CD4-positive, alpha-beta T cell (primary cell): ENCODE results near the gene PTP4A1. TPM values are rescaled to one million over a fixed set of nuclear protein-coding genes. Genes with fewer than 3 reads are reported as not detected.

Source experiments
- ATAC-seq: fragments of 200-7000 bp; cut with Tn5 transposase; one replicate; pipeline ENCODE4 v1.10.0; 2022; ENCODE audit warnings: mild to moderate bottlenecking; ENCODE audit not compliant: poor library complexity
- CTCF ChIA-PET: fragments of 350-600 bp; sonication (Branson Sonifier 250); formaldehyde crosslinking; loops from one replicate; lab custom pipeline; 2021; ENCODE audit warnings: antibody characterized with exemption, inconsistent platforms; lab: Charles Lee
- POLR2A ChIA-PET: fragments of 350-600 bp; sonication (Branson Sonifier 250); formaldehyde crosslinking; loops from one replicate; lab custom pipeline; 2021; ENCODE audit warnings: antibody characterized with exemption, inconsistent platforms; lab: Charles Lee
- DNase-seq, 14 experiments: peaks; one replicate each; pipeline ENCODE4 v3.0.0-alpha.2; 2013 to 2020; ENCODE audit warnings: mixed read lengths in 2 of 14
- H3K27ac ChIP-seq, 2 donors: one replicate each; pipeline versions ENCODE4 v1.5.1 to v1.7.0; 2013; ENCODE audit warnings: low read length in 2 of 2, low read depth in 1 of 2, mild to moderate bottlenecking in 1 of 2
- H3K27me3 ChIP-seq, 2 experiments: 1 replicate in 1 of 2; 2 replicates in 1 of 2; pipeline versions ENCODE4 v1.6.1 to v1.7.0; 2013; ENCODE audit warnings: low read length in 2 of 2, control low read depth in 1 of 2, mild to moderate bottlenecking in 1 of 2, moderate library complexity in 1 of 2; ENCODE audit not compliant: insufficient read depth in 2 of 2, control insufficient read depth in 1 of 2
- H3K36me3 ChIP-seq: one replicate; pipeline ENCODE4 v1.6.1; 2013; ENCODE audit warnings: low read length, control low read depth; ENCODE audit not compliant: insufficient read depth
- H3K4me1 ChIP-seq: one replicate; pipeline ENCODE4 v1.6.1; 2013; ENCODE audit warnings: low read length, control low read depth; ENCODE audit not compliant: insufficient read depth
- H3K4me3 ChIP-seq: one replicate; pipeline ENCODE4 v1.5.1; 2013; ENCODE audit warnings: mild to moderate bottlenecking, low read length, moderate library complexity
- H3K9me3 ChIP-seq, 2 experiments: 1 replicate in 1 of 2; 2 replicates in 1 of 2; pipeline versions ENCODE4 v1.6.1 to v1.7.0; 2013; ENCODE audit warnings: low read length in 2 of 2, mild to moderate bottlenecking in 2 of 2, control low read depth in 1 of 2, moderate library complexity in 1 of 2; ENCODE audit not compliant: control insufficient read depth in 1 of 2, insufficient read depth in 1 of 2
- H3K27ac Mint-ChIP-seq: one replicate; pipeline ENCODE4 v1.8.0; 2020; ENCODE audit warnings: mixed read lengths
- H3K27me3 Mint-ChIP-seq: one replicate; pipeline ENCODE4 v1.8.0; 2021; ENCODE audit warnings: mixed read lengths
- H3K36me3 Mint-ChIP-seq: one replicate; pipeline ENCODE4 v1.8.0; 2021; ENCODE audit warnings: low read depth, mixed read lengths
- H3K4me1 Mint-ChIP-seq: one replicate; pipeline ENCODE4 v1.8.0; 2021; ENCODE audit warnings: low read depth, mixed read lengths
- H3K4me3 Mint-ChIP-seq: one replicate; pipeline ENCODE4 v1.8.0; 2020; ENCODE audit warnings: mild to moderate bottlenecking, mixed read lengths
- H3K9me3 Mint-ChIP-seq: one replicate; pipeline ENCODE4 v1.8.0; 2020; ENCODE audit warnings: mixed read lengths
- intact Hi-C, 2 experiments: fragments of 100-400 bp; cut with DNase I in 1 of 2; cut with micrococcal nuclease in 1 of 2; formaldehyde crosslinking; loops; one replicate each; pipeline versions ENCODE4 v1.15.1 to v1.9.0; 2023 to 2025; cut with DNase I, micrococcal nuclease
- total RNA-seq, 174 experiments: library from RNA in 2 of 174; stranded (reverse) in 2 of 174; gene quantifications; one replicate each; pipeline ENCODE4 v1.2.3 and lab custom pipeline; 2021 to 2026
- TF ChIP-seq, protein P1 (sequence below): fragments of 200-600 bp; IDR thresholded peaks from one replicate; pipeline ENCODE4 v1.8.0; 2022; ENCODE audit warnings: antibody characterized with exemption, mild to moderate bottlenecking

The PTP4A1 gene
- total RNA-seq, 2 experiments from 2014 or later, result 254 to 258 TPM

DNA sequence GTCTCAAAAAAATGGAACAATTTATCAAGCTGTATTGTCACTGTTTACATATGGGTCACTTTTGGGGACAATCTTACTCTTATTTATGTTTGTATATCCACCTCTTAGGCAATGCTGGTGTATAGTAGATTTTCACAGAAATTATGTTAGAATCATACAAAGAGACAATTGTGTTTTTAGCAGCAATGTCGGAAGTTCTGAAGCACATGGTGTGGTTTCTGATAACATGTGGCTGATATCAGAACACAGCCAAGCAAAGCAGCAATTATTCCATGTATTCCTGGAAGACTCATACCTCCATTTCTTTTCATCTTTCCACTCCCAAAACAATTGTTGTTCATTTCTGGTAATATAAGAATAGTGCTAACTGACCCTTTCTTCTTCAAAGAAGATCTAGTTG is 17.5 kb upstream of the PTP4A1 start:
- POLR2A ChIA-PET, result no interaction called here
- Mint-ChIP-seq H3K4me3 (no peak overlapping the region), H3K27me3 (peaks cover 37% of the 10 kb centered on the region), H3K9me3 (no peaks in the 10 kb centered on the region), H3K27ac (no peak overlapping the region), H3K36me3 (no peaks in the 10 kb centered on the region), H3K4me1 (no peaks in the 10 kb centered on the region)
- no peak overlapping the region for H3K4me3 ChIP-seq
- CTCF ChIA-PET, result no interaction called here
- no peaks in the 10 kb centered on the region for H3K9me3 ChIP-seq
- peaks cover 5 to 7% of the 10 kb centered on the region in 2 experiments for H3K27me3 ChIP-seq
- intact Hi-C loops, result no loop called here
- DNase-seq (no peak), ATAC-seq (no peak)
- H3K4me1 ChIP-seq, result no peaks in the 10 kb centered on the region
- H3K27ac ChIP-seq, result no peak overlapping the region
- no peaks in the 10 kb centered on the region for H3K36me3 ChIP-seq
- TF ChIP-seq, protein P1, sequence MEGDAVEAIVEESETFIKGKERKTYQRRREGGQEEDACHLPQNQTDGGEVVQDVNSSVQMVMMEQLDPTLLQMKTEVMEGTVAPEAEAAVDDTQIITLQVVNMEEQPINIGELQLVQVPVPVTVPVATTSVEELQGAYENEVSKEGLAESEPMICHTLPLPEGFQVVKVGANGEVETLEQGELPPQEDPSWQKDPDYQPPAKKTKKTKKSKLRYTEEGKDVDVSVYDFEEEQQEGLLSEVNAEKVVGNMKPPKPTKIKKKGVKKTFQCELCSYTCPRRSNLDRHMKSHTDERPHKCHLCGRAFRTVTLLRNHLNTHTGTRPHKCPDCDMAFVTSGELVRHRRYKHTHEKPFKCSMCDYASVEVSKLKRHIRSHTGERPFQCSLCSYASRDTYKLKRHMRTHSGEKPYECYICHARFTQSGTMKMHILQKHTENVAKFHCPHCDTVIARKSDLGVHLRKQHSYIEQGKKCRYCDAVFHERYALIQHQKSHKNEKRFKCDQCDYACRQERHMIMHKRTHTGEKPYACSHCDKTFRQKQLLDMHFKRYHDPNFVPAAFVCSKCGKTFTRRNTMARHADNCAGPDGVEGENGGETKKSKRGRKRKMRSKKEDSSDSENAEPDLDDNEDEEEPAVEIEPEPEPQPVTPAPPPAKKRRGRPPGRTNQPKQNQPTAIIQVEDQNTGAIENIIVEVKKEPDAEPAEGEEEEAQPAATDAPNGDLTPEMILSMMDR, result no peak

GRCh38 chr6:63556369-63556768 is 15.9 kb upstream of the PTP4A1 start:
- no peak overlapping the region for H3K27ac ChIP-seq
- H3K9me3 ChIP-seq, result no peaks in the 10 kb centered on the region
- Mint-ChIP-seq H3K9me3 (no peaks in the 10 kb centered on the region), H3K4me1 (no peaks in the 10 kb centered on the region), H3K27ac (no peak overlapping the region), H3K27me3 (peaks cover 41% of the 10 kb centered on the region), H3K36me3 (no peaks in the 10 kb centered on the region), H3K4me3 (no peak overlapping the region)
- ChIA-PET CTCF (no interaction called here), POLR2A (no interaction called here)
- ATAC-seq (no peak), DNase-seq (no peak)
- TF ChIP-seq, protein P1, result no peak
- no peak overlapping the region for H3K4me3 ChIP-seq
- intact Hi-C loops, result no loop called here
- no peaks in the 10 kb centered on the region for H3K4me1 ChIP-seq
- H3K36me3 ChIP-seq, result no peaks in the 10 kb centered on the region
- peaks cover 5 to 7% of the 10 kb centered on the region in 2 experiments for H3K27me3 ChIP-seq

GRCh38 chr6:63558278-63558677 is 14.0 kb upstream of the PTP4A1 start:
- Mint-ChIP-seq H3K27ac (no peak overlapping the region), H3K36me3 (no peaks in the 10 kb centered on the region), H3K4me1 (no peaks in the 10 kb centered on the region), H3K9me3 (no peaks in the 10 kb centered on the region), H3K4me3 (no peak overlapping the region), H3K27me3 (peaks cover 40% of the 10 kb centered on the region)
- intact Hi-C loops, result no loop called here
- TF ChIP-seq, protein P1, result no peak
- Histone ChIP-seq H3K9me3 (no peaks in the 10 kb centered on the region), H3K27me3 (peaks cover 1 to 5% of the 10 kb centered on the region in 2 experiments), H3K4me3 (no peak overlapping the region), H3K27ac (no peak overlapping the region), H3K36me3 (no peaks in the 10 kb centered on the region), H3K4me1 (no peaks in the 10 kb centered on the region)
- ATAC-seq (no peak), DNase-seq (no peak)
- ChIA-PET POLR2A (no interaction called here), CTCF (no interaction called here)
